ENCODE measurements around the gene ITK.
A peak's percentile ranks its signal among the peaks of the same experiment; 100 is the strongest.

Gene ITK

GRCh38 chr5:157180374-157181264 is at the start of gene ITK:
Gene ITK, plus strand, starts transcription at chr5:157180840. Its CDS starts 138 bp downstream, at chr5:157180978.
- no peak for DNase-seq

DNA sequence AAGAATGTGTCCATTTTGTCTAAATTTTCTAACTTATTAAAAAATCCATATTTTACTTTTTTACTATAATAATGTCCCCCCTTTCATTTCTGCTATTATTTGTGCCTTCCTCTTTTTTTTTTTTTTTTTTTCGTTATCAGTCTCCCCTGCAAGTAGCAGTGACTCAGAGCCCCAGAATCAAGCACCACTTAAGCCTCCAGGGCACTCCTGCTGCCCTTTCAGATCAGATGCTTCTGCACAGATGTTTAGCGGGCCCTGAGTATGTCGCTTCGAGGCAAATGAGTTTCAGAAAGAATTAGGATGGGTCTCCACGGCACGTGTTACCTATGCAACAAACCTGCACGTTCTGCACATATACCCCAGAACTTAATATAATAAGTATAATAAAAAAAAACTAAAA is 49.7 kb upstream of the ITK start:
- no peak for DNase-seq

GRCh38 chr5:157132281-157132612 is 48.4 kb upstream of the ITK start:
- DNase-seq, result no peak

DNA sequence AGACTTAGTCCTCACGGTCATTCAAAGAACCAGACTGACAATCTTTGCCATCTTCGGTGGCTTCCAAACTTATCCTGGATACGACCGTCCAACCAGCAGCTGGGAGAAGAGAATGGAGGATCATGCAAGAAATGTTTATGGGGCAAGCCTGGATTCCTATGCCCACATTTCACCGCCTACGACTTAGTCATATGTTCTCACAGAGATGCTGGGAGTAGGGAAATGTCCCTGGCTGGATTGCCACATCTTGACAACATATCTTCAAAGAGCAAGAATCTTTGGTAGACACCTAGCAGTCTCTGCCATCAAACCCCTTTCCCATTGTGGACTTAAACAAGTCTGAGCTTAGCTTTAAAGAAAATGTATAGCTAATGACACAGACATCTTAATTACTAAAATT is 42.9 kb upstream of the ITK start:
- DNase-seq, result no peak

- peak; percentile 99 for DNase-seq
Observed at GRCh38 chr5:157142317-157143126, 38.1 kb upstream of the ITK start, which contains the start of gene MED7. Gene MED7, minus strand, starts transcription at chr5:157142865. Its CDS starts 3,434 bp downstream, at chr5:157139431.

- DNase-seq, result peak; percentile 32
Observed at GRCh38 chr5:157143127-157143971, 37.3 kb upstream of the ITK start.

- peak; percentile 46 for DNase-seq
Observed at GRCh38 chr5:157148734-157149615, 31.7 kb upstream of the ITK start.

DNA sequence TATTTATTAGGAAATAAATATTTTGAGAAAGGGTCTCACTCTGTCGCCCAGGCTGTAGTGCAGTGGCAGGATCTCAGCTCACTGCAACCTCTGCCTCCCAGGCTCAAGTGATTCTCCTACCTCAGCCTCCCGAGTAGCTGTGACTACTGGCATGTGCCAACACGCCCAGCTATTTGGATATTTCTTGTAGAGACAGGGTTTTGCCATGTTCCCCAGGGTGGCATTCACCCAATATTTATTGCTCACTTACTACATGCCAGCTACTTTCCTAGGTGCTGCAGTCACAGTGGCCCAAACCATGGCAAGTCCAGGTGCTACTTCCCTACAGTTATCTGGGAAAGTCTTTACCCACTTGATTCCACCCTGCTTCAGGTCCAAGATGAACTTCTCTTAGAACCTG is 29.6 kb upstream of the ITK start:
- no peak for DNase-seq

DNA sequence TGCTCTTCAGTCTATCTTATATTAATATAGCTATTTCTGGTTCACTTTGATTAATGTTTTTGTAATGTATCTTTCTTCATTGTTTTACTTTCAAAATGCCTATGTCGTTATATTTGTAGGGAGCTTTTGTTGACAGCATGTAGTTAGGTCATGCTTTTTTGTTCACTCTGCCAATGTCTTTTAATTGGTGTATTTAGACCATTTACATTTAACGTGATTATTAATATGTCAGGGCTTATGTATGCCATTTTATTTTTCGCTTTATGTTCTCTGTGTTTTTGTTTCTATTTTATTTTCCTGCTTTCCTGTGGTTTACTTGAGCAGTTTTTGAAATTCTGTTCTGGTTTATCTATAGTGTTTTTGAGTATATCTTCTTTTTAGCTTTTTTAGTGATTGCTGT is 25.3 kb upstream of the ITK start:
- no peak for DNase-seq

GRCh38 chr5:157157293-157157891 is 23.2 kb upstream of the ITK start:
- no peak for DNase-seq

DNA sequence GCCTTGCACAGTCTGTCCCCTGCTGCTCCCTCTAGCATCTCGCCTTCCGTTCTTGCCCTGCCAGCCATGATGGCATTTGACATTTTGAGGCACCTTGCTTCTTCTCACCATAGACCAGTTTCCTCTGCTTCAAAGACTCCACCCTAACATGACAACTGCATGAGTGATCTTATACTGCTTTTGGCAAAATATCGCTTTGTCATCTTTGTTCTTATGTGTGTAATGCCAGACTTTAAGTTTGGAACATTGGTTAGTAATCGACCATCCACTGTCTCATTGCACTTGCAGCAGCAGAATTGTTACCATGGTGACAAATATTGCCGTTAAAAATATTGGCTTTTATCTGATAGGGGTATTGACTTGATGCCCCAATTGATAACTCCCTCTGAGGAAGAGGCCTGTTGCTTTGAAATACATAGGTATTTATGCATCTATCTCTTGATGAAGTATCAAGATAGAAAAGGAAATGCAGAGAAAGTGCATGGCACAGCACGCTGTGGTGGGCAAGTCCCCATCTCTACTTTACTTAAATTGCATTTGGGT is 21.4 kb upstream of the ITK start:
- no peak for DNase-seq

GRCh38 chr5:157160001-157160400 is 20.6 kb upstream of the ITK start:
- no peak for DNase-seq

- DNase-seq, result no peak
Observed at GRCh38 chr5:157161996-157162395, 18.6 kb upstream of the ITK start.

DNA sequence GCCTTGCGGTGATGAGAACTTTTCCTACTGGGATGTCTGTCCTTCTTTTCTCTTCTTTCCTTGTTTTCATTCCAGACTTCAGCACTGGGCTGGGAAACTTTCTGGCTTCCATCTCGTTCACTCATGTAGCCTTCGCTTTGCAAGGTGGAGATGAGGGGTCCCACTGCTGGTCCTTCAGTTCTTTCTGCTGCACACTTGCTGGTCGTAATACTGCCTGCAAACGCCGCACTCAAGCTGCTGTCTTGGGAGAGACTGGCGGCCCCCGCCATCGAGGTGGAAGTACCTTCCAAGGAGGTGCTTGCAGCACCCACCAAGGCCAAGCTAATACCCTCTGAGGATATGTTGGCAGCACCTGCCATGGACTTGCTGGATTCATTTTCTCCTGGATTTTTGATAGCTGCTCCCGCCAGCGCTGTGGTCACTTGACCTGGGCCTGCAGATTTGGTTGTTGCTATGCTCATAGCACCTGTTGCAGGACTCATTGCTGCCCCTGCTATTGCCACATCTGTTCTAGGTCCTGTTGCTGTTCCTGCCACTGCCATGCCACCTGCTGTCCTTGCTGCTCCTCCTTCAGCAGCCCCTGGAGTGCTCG is 17.6 kb upstream of the ITK start:
- DNase-seq, result no peak

DNA sequence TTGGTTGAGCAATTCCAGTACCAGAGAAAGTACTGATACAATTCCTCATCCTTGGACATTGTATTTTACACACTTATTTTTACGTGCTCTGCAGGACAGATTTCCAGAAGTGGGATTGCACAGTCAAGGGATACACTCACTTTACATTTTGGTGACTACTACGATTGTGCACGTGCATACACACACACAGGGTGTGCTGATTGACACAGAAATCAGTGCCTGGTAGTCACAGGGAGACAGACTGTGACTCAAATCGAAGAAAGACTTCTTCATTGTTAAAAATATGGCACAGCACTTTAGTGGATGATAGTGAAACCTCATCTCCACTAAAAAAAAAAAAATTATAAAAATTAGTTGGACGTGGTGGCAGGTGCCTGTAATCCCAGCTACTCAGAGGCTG is 16.1 kb upstream of the ITK start:
- DNase-seq, result no peak

- no peak for DNase-seq
Observed at GRCh38 chr5:157165261-157165660, 15.4 kb upstream of the ITK start.

DNA sequence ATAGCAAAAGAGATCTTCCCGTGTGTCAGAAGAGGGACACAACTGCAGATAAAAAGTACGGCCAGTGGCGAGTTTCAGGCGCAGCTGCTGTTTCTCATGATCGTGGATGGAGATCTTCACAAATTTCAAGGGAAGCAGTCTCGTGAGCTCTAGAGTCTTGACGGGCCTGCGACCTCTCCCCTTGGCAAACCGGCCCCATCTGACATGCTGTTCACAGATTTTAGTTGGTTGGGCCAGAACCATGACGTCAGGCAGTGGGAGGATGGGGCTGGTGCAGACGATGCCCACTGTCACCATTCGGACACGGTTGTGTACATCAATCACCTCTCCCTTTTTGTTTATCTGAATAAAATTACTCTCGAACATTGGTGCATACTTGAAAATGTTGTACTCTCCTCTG is 15.0 kb upstream of the ITK start:
- no peak for DNase-seq

- no peak for DNase-seq
Observed at GRCh38 chr5:157166214-157167213, 14.1 kb upstream of the ITK start, which contains the start of gene GARIN3. Gene GARIN3, minus strand, starts transcription at chr5:157166264. Its CDS starts 96 bp downstream, at chr5:157166168.

GRCh38 chr5:157167214-157167621 is 13.4 kb upstream of the ITK start:
- DNase-seq, result peak; percentile 16

Measured in amniotic stem cell (primary cell).